Measurements from ENCODE around the gene EVX2. TPM values are rescaled to one million over a fixed set of nuclear protein-coding genes. Genes with fewer than 3 reads are reported as not detected.

EVX2 gene
- total RNA-seq, 5 donors from 2014 or later (not counting 1 experiment from before 2014, with no cell fraction given) = not detected

- Histone ChIP-seq H3K27me3 (replicated peaks in 1 of 2; ENCODE audit: control insufficient read depth in 2 of 2, extremely low read depth in 1 of 2, insufficient read depth in 2 of 2, low read length in 1 of 2) (peaks cover 39 to 89% of the 10 kb centered on the region in 2 experiments), H3K4me1 (ENCODE audit: control insufficient read depth in 1 of 2, extremely low read depth in 1 of 2, insufficient read depth in 2 of 2, low read length in 2 of 2) (peaks cover 0 to 43% of the 10 kb centered on the region in 2 experiments), H3K27ac (ENCODE audit: low read length) (no peak overlapping the region), H3K4me3 (ENCODE audit: control insufficient read depth in 1 of 2, extremely low read depth in 1 of 2, low read length in 1 of 2) (peak overlapping the region in 1 of 2 donors; percentile 38), H3K36me3 (ENCODE audit: control insufficient read depth in 2 of 2, extremely low read depth in 1 of 2, insufficient read depth in 1 of 2, low read length in 1 of 2) (no peaks in the 10 kb centered on the region), H3K9me3 (peaks cover 3% of the 10 kb centered on the region)
- no peak overlapping the region for H3K27ac Mint-ChIP-seq
- ChIA-PET CTCF (interaction anchor here (0.6 kb wide), 3 partner anchors 41 to 953 kb away, joined by 3 to 5 read pairs (median 3); no protein-coding TSS in a partner anchor), POLR2A (interaction anchor here (0.6 kb wide), 4 partner anchors 10 to 1760 kb away, joined by 6 to 7 read pairs (median 6); no protein-coding TSS in a partner anchor)
- DNase-seq (peak in 2 of 35 experiments; percentile 5 to 19), ATAC-seq (replicated peaks in 1 of 4) (no peak)
- peaks cover 4% of the 10 kb centered on the region for H3K36me3 Mint-ChIP-seq
- H3K4me3 Mint-ChIP-seq = peak overlapping the region in 1 of 3 donors; percentile 30
- H3K27me3 Mint-ChIP-seq = peaks cover 61 to 84% of the 10 kb centered on the region in 2 donors
- WGBS (ENCODE audit: insufficient coverage) = 3% methylated on average over 19 of the region's 26 CpGs
- H3K9me3 Mint-ChIP-seq = peaks cover 0 to 14% (median 4%) of the 10 kb centered on the region in 3 donors
- H3K4me1 Mint-ChIP-seq = peaks cover 7 to 11% (median 8%) of the 10 kb centered on the region in 3 donors
Measured at GRCh38 chr2:176084611-176085119, 903 bp upstream of the EVX2 start.

- ATAC-seq (replicated peaks in 1 of 4) (no peak), DNase-seq (peak in 2 of 35 experiments; percentile 5 to 22)
- 13% methylated on average over 61 of the region's 66 CpGs for WGBS (ENCODE audit: insufficient coverage)
- peak overlapping the region in 1 of 2 donors; percentile 38 for H3K4me3 ChIP-seq (ENCODE audit: control insufficient read depth in 1 of 2, extremely low read depth in 1 of 2, low read length in 1 of 2)
- peaks cover 0 to 43% of the 10 kb centered on the region in 2 experiments for H3K4me1 ChIP-seq (ENCODE audit: control insufficient read depth in 1 of 2, extremely low read depth in 1 of 2, insufficient read depth in 2 of 2, low read length in 2 of 2)
- ChIA-PET CTCF (interaction anchor here in 1 of 2 donors (0.5 kb wide), 1 partner anchor 58 kb away, joined by 3 read pairs; no protein-coding TSS in a partner anchor), POLR2A (interaction anchor here in 1 of 2 donors (1.0 kb wide), 1 partner anchor 20 kb away, joined by 3 read pairs; no protein-coding TSS in a partner anchor)
- H3K27me3 ChIP-seq (replicated peaks in 1 of 2; ENCODE audit: control insufficient read depth in 2 of 2, extremely low read depth in 1 of 2, insufficient read depth in 2 of 2, low read length in 1 of 2) = peaks cover 38 to 93% of the 10 kb centered on the region in 2 experiments
- Mint-ChIP-seq H3K4me3 (peak overlapping the region in 1 of 3 donors; percentile 42), H3K4me1 (peaks cover 13 to 18% (median 14%) of the 10 kb centered on the region in 3 donors), H3K27me3 (peaks cover 67 to 84% of the 10 kb centered on the region in 2 donors), H3K36me3 (peaks cover 15% of the 10 kb centered on the region), H3K9me3 (peaks cover 4 to 20% (median 8%) of the 10 kb centered on the region in 3 donors), H3K27ac (peak overlapping the region; percentile 28 to 55)
- peaks cover 5% of the 10 kb centered on the region for H3K9me3 ChIP-seq
- H3K27ac ChIP-seq (ENCODE audit: low read length) = no peak overlapping the region
- H3K36me3 ChIP-seq (ENCODE audit: control insufficient read depth in 2 of 2, extremely low read depth in 1 of 2, insufficient read depth in 1 of 2, low read length in 1 of 2) = no peaks in the 10 kb centered on the region
Measured at GRCh38 chr2:176082824-176083751, 674 bp downstream of the EVX2 start.

- Histone ChIP-seq H3K27me3 (replicated peaks in 1 of 2; ENCODE audit: control insufficient read depth in 2 of 2, extremely low read depth in 1 of 2, insufficient read depth in 2 of 2, low read length in 1 of 2) (peaks cover 35 to 86% of the 10 kb centered on the region in 2 experiments), H3K27ac (ENCODE audit: low read length) (no peak overlapping the region), H3K4me1 (ENCODE audit: control insufficient read depth in 1 of 2, extremely low read depth in 1 of 2, insufficient read depth in 2 of 2, low read length in 2 of 2) (peaks cover 0 to 39% of the 10 kb centered on the region in 2 experiments), H3K4me3 (ENCODE audit: control insufficient read depth in 1 of 2, extremely low read depth in 1 of 2, low read length in 1 of 2) (no peak overlapping the region), H3K36me3 (ENCODE audit: control insufficient read depth in 2 of 2, extremely low read depth in 1 of 2, insufficient read depth in 1 of 2, low read length in 1 of 2) (no peaks in the 10 kb centered on the region), H3K9me3 (peaks cover 5% of the 10 kb centered on the region)
- WGBS (ENCODE audit: insufficient coverage) = no CpG with 5 or more reads among the region's 10 CpGs
- Mint-ChIP-seq H3K4me1 (peaks cover 11 to 18% (median 13%) of the 10 kb centered on the region in 3 donors), H3K4me3 (peak overlapping the region in 1 of 3 donors; percentile 42), H3K36me3 (peaks cover 15% of the 10 kb centered on the region), H3K9me3 (peaks cover 4 to 20% (median 8%) of the 10 kb centered on the region in 3 donors), H3K27me3 (peaks cover 62 to 79% of the 10 kb centered on the region in 2 donors), H3K27ac (peak overlapping the region in 1 of 2 donors; percentile 39)
- peak in 1 of 35 experiments; percentile 20 for DNase-seq
- POLR2A ChIA-PET = interaction anchor here in 1 of 2 donors (1.0 kb wide), 1 partner anchor 20 kb away, joined by 3 read pairs; no protein-coding TSS in a partner anchor
- no peak for ATAC-seq (replicated peaks in 1 of 4)
- CTCF ChIA-PET = no interaction called here
Measured at GRCh38 chr2:176082525-176082823, 1.3 kb downstream of the EVX2 start.

- peak overlapping the region; percentile 39 to 65 for H3K27ac Mint-ChIP-seq
- peaks cover 11 to 18% (median 13%) of the 10 kb centered on the region in 3 donors for H3K4me1 Mint-ChIP-seq
Measured at GRCh38 chr2:176081837-176082524, 1.8 kb downstream of the EVX2 start.

GRCh38 chr2:176081376-176081836, 2.4 kb downstream of the EVX2 start:
- peaks cover 61 to 77% of the 10 kb centered on the region in 2 donors for H3K27me3 Mint-ChIP-seq
- ChIA-PET POLR2A (no interaction called here), CTCF (no interaction called here)
- H3K4me1 Mint-ChIP-seq = peaks cover 11 to 18% (median 13%) of the 10 kb centered on the region in 3 donors
- 22% methylated on average over 5 of the region's 17 CpGs for WGBS (ENCODE audit: insufficient coverage)
- Histone ChIP-seq H3K9me3 (peaks cover 4% of the 10 kb centered on the region), H3K27me3 (replicated peaks in 1 of 2; ENCODE audit: control insufficient read depth in 2 of 2, extremely low read depth in 1 of 2, insufficient read depth in 2 of 2, low read length in 1 of 2) (peaks cover 29 to 77% of the 10 kb centered on the region in 2 experiments), H3K27ac (ENCODE audit: low read length) (no peak overlapping the region), H3K36me3 (ENCODE audit: control insufficient read depth in 2 of 2, extremely low read depth in 1 of 2, insufficient read depth in 1 of 2, low read length in 1 of 2) (no peaks in the 10 kb centered on the region), H3K4me1 (ENCODE audit: control insufficient read depth in 1 of 2, extremely low read depth in 1 of 2, insufficient read depth in 2 of 2, low read length in 2 of 2) (peaks cover 0 to 39% of the 10 kb centered on the region in 2 experiments), H3K4me3 (ENCODE audit: control insufficient read depth in 1 of 2, extremely low read depth in 1 of 2, low read length in 1 of 2) (peak overlapping the region in 1 of 2 donors; percentile 11)
- DNase-seq = peak in 1 of 35 experiments; percentile 17
- peaks cover 3 to 17% (median 11%) of the 10 kb centered on the region in 3 donors for H3K9me3 Mint-ChIP-seq
- ATAC-seq (replicated peaks in 1 of 4) = no peak
- peak overlapping the region in 1 of 3 donors; percentile 37 for H3K4me3 Mint-ChIP-seq
- peaks cover 15% of the 10 kb centered on the region for H3K36me3 Mint-ChIP-seq
- peak overlapping the region; percentile 48 to 65 for H3K27ac Mint-ChIP-seq

More at GRCh38 chr2:176081837-176082524, 1.8 kb downstream of the EVX2 start:
- peak overlapping the region in 1 of 2 donors; percentile 47 for H3K4me3 ChIP-seq (ENCODE audit: control insufficient read depth in 1 of 2, extremely low read depth in 1 of 2, low read length in 1 of 2)
- H3K36me3 Mint-ChIP-seq = peaks cover 15% of the 10 kb centered on the region
- ChIA-PET CTCF (no interaction called here), POLR2A (interaction anchor here in 1 of 2 donors (1.0 kb wide), 1 partner anchor 21 kb away, joined by 3 read pairs; no protein-coding TSS in a partner anchor)
- WGBS (ENCODE audit: insufficient coverage) = 14% methylated on average over 54 of the region's 62 CpGs
- DNase-seq = peak in 2 of 35 experiments; percentile 19 to 23
- peaks cover 0 to 39% of the 10 kb centered on the region in 2 experiments for H3K4me1 ChIP-seq (ENCODE audit: control insufficient read depth in 1 of 2, extremely low read depth in 1 of 2, insufficient read depth in 2 of 2, low read length in 2 of 2)
- H3K27me3 ChIP-seq (replicated peaks in 1 of 2; ENCODE audit: control insufficient read depth in 2 of 2, extremely low read depth in 1 of 2, insufficient read depth in 2 of 2, low read length in 1 of 2) = peaks cover 33 to 81% of the 10 kb centered on the region in 2 experiments
- no peaks in the 10 kb centered on the region for H3K36me3 ChIP-seq (ENCODE audit: control insufficient read depth in 2 of 2, extremely low read depth in 1 of 2, insufficient read depth in 1 of 2, low read length in 1 of 2)
- H3K9me3 Mint-ChIP-seq = peaks cover 3 to 20% (median 8%) of the 10 kb centered on the region in 3 donors
- no peak for ATAC-seq (replicated peaks in 1 of 4)
- peak overlapping the region in 1 of 3 donors; percentile 42 for H3K4me3 Mint-ChIP-seq
- no peak overlapping the region for H3K27ac ChIP-seq (ENCODE audit: low read length)
- peaks cover 61 to 79% of the 10 kb centered on the region in 2 donors for H3K27me3 Mint-ChIP-seq
- peaks cover 4% of the 10 kb centered on the region for H3K9me3 ChIP-seq
